Panc1 (cell line): ENCODE results near the gene HBS1L. TPM values are rescaled to one million over a fixed set of nuclear protein-coding genes. Genes with fewer than 3 reads are reported as not detected.

Experiments
- ATAC-seq: fragments of 200-7000 bp; cut with Tn5 transposase; 2 replicates; pipeline ENCODE4 v1.9.1; 2020; ENCODE audit warnings: mild to moderate bottlenecking, moderate library complexity
- BruUV-seq: library from RNA; stranded (reverse); fragments of 400-500 nt; replicated peaks from 2 replicates; lab custom pipeline; 2021; lab: Mats Ljungman, UMichigan
- CTCF ChIA-PET: fragments of 300-600 bp; sonication (Branson Sonifier 250); formaldehyde crosslinking; loops from one replicate; lab custom pipeline; 2022; ENCODE audit warnings: antibody characterized with exemption; lab: Charles Lee
- POLR2A ChIA-PET: fragments of 300-600 bp; sonication (Branson Sonifier 250); formaldehyde crosslinking; loops from one replicate; lab custom pipeline; 2022; ENCODE audit warnings: antibody characterized with exemption; lab: Charles Lee
- DNase-seq: peaks from one replicate; pipeline ENCODE4 v3.0.0-alpha.2; 2010; ENCODE audit warnings: low read depth, low spot score
- H3K27ac ChIP-seq: 2 replicates; pipeline ENCODE4 v1.5.1; 2011; ENCODE audit warnings: mild to moderate bottlenecking, low read length, inconsistent platforms
- H3K27me3 ChIP-seq: fragments of 200-500 bp; sonication (Bioruptor generic); 2 replicates; pipeline ENCODE4 v1.6.0; 2014; ENCODE audit warnings: low read length, inconsistent platforms; ENCODE audit not compliant: control insufficient read depth, insufficient read depth
- H3K36me3 ChIP-seq: fragments of 200-500 bp; sonication (Bioruptor generic); 2 replicates; pipeline ENCODE4 v1.5.1; 2014; ENCODE audit warnings: inconsistent platforms, mild to moderate bottlenecking, low read length, moderate library complexity; ENCODE audit not compliant: control insufficient read depth, insufficient read depth
- H3K4me1 ChIP-seq: 2 replicates; pipeline ENCODE4 v1.5.1; 2011; ENCODE audit warnings: inconsistent platforms, mild to moderate bottlenecking, low read length, moderate library complexity; ENCODE audit not compliant: control insufficient read depth, insufficient read depth
- H3K4me3 ChIP-seq, 2 experiments: 2 replicates each; pipeline ENCODE4 v1.5.1; 2011 to 2012; ENCODE audit warnings: low read depth in 2 of 2, low read length in 2 of 2, mild to moderate bottlenecking in 2 of 2, inconsistent platforms in 1 of 2, moderate library complexity in 1 of 2
- H3K9me3 ChIP-seq: fragments of 200-500 bp; sonication (Bioruptor generic); 2 replicates; pipeline ENCODE4 v1.5.1; 2014; ENCODE audit warnings: low read depth, mild to moderate bottlenecking, inconsistent platforms, low read length, moderate library complexity; ENCODE audit not compliant: control insufficient read depth, insufficient read depth
- CTCF ChIP-seq: fragments of 450-650 bp; IDR thresholded peaks from 2 replicates; pipeline ENCODE4 v1.5.1; 2017; ENCODE audit warnings: mild to moderate bottlenecking
- POLR2AphosphoS5 ChIP-seq: IDR thresholded peaks from 2 replicates; pipeline ENCODE4 v1.6.1; 2012; ENCODE audit warnings: mild to moderate bottlenecking, low read depth, low read length, moderate library complexity
- REST ChIP-seq, 2 experiments: IDR thresholded peaks; 2 replicates each; pipeline ENCODE4 v1.6.1; 2011 to 2012; ENCODE audit warnings: low read depth in 2 of 2, control low read depth in 1 of 2, low read length in 1 of 2, mild to moderate bottlenecking in 1 of 2, moderate library complexity in 1 of 2; ENCODE audit not compliant: insufficient read depth in 1 of 2
- SIN3A ChIP-seq: IDR thresholded peaks from 2 replicates; pipeline ENCODE4 v1.6.1; 2012; ENCODE audit warnings: low read depth, mild to moderate bottlenecking, low read length, moderate library complexity, borderline replicate concordance; ENCODE audit not compliant: insufficient read depth
- TCF7L2 ChIP-seq: IDR thresholded peaks from 2 replicates; pipeline ENCODE4 v1.6.1; 2011; ENCODE audit warnings: mild to moderate bottlenecking, low read depth, low read length, inconsistent platforms
- in situ Hi-C: cut with HindIII; loops from 2 replicates; pipeline ENCODE4 v1.10.0; 2016; ENCODE audit warnings: low sequenced_read_pairs, low pct_unique_long_range_greater_than_20kb
- intact Hi-C: fragments of 100-400 bp; cut with micrococcal nuclease; formaldehyde crosslinking; loops from one replicate; pipeline ENCODE4 v1.10.0; 2022; ENCODE audit not compliant: unreplicated experiment
- total RNA-seq: library from RNA; stranded (reverse); gene quantifications from one replicate; pipeline ENCODE4 v1.2.1, GENCODE V29; 2021; ENCODE audit not compliant: unreplicated experiment

Gene HBS1L
- total RNA-seq, 1 experiment from 2014 or later: 79.2 TPM

- DNase-seq (no peak), ATAC-seq (no peak)
- CTCF ChIA-PET: no interaction called here
- H3K27me3 ChIP-seq: no peaks in the 10 kb centered on the region
- intact Hi-C loops: no loop called here
- H3K9me3 ChIP-seq: no peaks in the 10 kb centered on the region
- no peak overlapping the region for H3K27ac ChIP-seq
- POLR2A ChIA-PET: no interaction called here
- no peak overlapping the region for H3K4me3 ChIP-seq
- BruUV-seq: no TSS peak
- in situ Hi-C loops: no loop called here
- no peaks in the 10 kb centered on the region for H3K4me1 ChIP-seq
- TF ChIP-seq TCF7L2: no peak
- TF ChIP-seq REST (IDR thresholded peaks at IDR 0.05; ENCODE audit: insufficient read depth in 1 of 2, low read depth in 2 of 2, low read length in 1 of 2): no peak
- no peak for TF ChIP-seq POLR2AphosphoS5
- peaks cover 11% of the 10 kb centered on the region; the same call in 1 of the 2 replicates for H3K36me3 ChIP-seq
Measured at GRCh38 chr6:135004399-135004798, 50.2 kb downstream of the HBS1L start.

GRCh38 chr6:135002974-135003703 lies 51.5 kb downstream of the HBS1L start:
- in situ Hi-C loops (no loop called here), intact Hi-C loops (no loop called here)
- DNase-seq (no peak), ATAC-seq (no peak)
- H3K9me3 ChIP-seq: no peaks in the 10 kb centered on the region
- no peak overlapping the region for H3K27ac ChIP-seq
- CTCF ChIA-PET: interaction anchor here (0.6 kb wide), 1 partner anchor 91 kb away, joined by 6 read pairs; no protein-coding TSS in a partner anchor
- no TSS peak for BruUV-seq
- no peaks in the 10 kb centered on the region for H3K4me1 ChIP-seq
- POLR2A ChIA-PET: no interaction called here
- no peak overlapping the region for H3K4me3 ChIP-seq
- no peaks in the 10 kb centered on the region for H3K27me3 ChIP-seq
- H3K36me3 ChIP-seq: peaks cover 11% of the 10 kb centered on the region; the same call in 1 of the 2 replicates
- TF ChIP-seq POLR2AphosphoS5 (no peak), SIN3A (no peak), CTCF (no peak), REST (IDR thresholded peaks at IDR 0.05; ENCODE audit: insufficient read depth in 1 of 2, low read depth in 2 of 2, low read length in 1 of 2) (no peak), TCF7L2 (no peak)
